Chondrocyte (in vitro differentiated cells): ENCODE measurements around the gene CTNNA2. TPM values are rescaled to one million over a fixed set of nuclear protein-coding genes. Genes with fewer than 3 reads are reported as not detected.

ENCODE experiments used
- DNase-seq: peaks from one replicate; pipeline ENCODE4 v3.0.0; 2021; ENCODE audit warnings: mixed read lengths, low spot score
- H3K27ac Mint-ChIP-seq: one replicate; pipeline ENCODE4 v1.8.0; 2021; ENCODE audit warnings: mild to moderate bottlenecking, moderate library complexity, mixed read lengths; ENCODE audit not compliant: unreplicated experiment
- H3K27me3 Mint-ChIP-seq: 2 replicates; pipeline ENCODE4 v1.8.0; 2021; ENCODE audit warnings: low read depth, mixed read lengths
- H3K36me3 Mint-ChIP-seq: 2 replicates; pipeline ENCODE4 v1.8.0; 2021; ENCODE audit warnings: low read depth, mixed read lengths
- H3K4me1 Mint-ChIP-seq: 2 replicates; pipeline ENCODE4 v1.8.0; 2021; ENCODE audit warnings: low read depth, mild to moderate bottlenecking, mixed read lengths
- H3K4me3 Mint-ChIP-seq: one replicate; pipeline ENCODE4 v1.8.0; 2021; ENCODE audit warnings: mild to moderate bottlenecking, moderate library complexity, mixed read lengths; ENCODE audit not compliant: unreplicated experiment
- H3K9me3 Mint-ChIP-seq: 2 replicates; pipeline ENCODE4 v1.8.0; 2021; ENCODE audit warnings: low read depth, mixed read lengths
- total RNA-seq: library from RNA; stranded (reverse); gene quantifications from 3 replicates; pipeline ENCODE4 v1.2.1, GENCODE V29; 2021
- TF ChIP-seq, protein P1 (sequence below): fragments of 200-600 bp; sonication (generic); IDR thresholded peaks from 2 replicates; pipeline ENCODE4 v1.5.0; 2021; ENCODE audit warnings: antibody characterized with exemption, mild to moderate bottlenecking, moderate library complexity

CTNNA2 gene
- total RNA-seq, 1 donor from 2014 or later, result not detected

DNA sequence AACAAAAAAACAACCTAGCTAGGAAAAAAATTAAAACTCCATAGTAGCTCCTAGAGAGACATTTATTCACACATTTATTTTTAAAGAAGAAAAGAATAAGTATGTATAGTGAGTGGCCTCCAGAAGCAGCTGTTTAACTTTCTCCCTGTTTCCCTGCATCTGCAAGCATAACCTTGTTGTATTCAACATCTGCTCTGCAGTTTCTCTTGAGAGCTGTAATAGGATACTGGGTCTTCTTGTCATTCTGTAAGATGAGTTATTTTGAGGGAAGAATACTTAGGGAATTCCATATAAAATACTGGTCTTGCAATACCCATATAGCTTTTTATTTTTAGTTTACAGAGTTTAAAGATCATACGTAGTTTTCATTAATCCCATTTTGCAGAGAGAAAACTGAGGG lies 545.1 kb downstream of the CTNNA2 start:
- no peaks in the 10 kb centered on the region for H3K27me3 Mint-ChIP-seq
- H3K4me3 Mint-ChIP-seq, result no peak overlapping the region
- H3K27ac Mint-ChIP-seq, result no peak overlapping the region
- H3K4me1 Mint-ChIP-seq, result no peaks in the 10 kb centered on the region
- TF ChIP-seq, protein P1, sequence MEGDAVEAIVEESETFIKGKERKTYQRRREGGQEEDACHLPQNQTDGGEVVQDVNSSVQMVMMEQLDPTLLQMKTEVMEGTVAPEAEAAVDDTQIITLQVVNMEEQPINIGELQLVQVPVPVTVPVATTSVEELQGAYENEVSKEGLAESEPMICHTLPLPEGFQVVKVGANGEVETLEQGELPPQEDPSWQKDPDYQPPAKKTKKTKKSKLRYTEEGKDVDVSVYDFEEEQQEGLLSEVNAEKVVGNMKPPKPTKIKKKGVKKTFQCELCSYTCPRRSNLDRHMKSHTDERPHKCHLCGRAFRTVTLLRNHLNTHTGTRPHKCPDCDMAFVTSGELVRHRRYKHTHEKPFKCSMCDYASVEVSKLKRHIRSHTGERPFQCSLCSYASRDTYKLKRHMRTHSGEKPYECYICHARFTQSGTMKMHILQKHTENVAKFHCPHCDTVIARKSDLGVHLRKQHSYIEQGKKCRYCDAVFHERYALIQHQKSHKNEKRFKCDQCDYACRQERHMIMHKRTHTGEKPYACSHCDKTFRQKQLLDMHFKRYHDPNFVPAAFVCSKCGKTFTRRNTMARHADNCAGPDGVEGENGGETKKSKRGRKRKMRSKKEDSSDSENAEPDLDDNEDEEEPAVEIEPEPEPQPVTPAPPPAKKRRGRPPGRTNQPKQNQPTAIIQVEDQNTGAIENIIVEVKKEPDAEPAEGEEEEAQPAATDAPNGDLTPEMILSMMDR, result no peak
- no peaks in the 10 kb centered on the region for H3K9me3 Mint-ChIP-seq
- H3K36me3 Mint-ChIP-seq, result no peaks in the 10 kb centered on the region
- DNase-seq, result no peak

DNA sequence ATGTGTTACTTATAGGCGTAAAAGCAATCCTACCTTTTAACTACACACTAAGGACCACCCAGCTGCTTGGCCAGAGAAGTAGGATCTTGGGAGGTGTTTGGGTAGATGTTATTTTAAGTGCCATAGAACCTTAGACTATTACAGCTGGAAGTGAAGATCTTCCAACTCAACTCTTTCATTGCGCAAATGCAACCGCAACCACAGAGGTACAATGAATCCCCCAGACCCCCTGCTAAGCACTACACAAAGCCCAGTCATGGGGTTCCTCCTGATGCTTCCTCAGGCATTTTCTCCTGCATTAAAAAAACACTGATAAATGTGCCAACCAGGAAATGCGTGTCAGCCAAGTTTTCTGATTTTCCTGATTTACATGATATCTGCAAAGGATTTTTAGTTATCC lies 545.7 kb downstream of the CTNNA2 start:
- Mint-ChIP-seq H3K27me3 (no peaks in the 10 kb centered on the region), H3K4me1 (no peaks in the 10 kb centered on the region), H3K36me3 (no peaks in the 10 kb centered on the region), H3K27ac (no peak overlapping the region), H3K9me3 (no peaks in the 10 kb centered on the region), H3K4me3 (no peak overlapping the region)
- TF ChIP-seq, protein P1, result no peak
- no peak for DNase-seq

DNA sequence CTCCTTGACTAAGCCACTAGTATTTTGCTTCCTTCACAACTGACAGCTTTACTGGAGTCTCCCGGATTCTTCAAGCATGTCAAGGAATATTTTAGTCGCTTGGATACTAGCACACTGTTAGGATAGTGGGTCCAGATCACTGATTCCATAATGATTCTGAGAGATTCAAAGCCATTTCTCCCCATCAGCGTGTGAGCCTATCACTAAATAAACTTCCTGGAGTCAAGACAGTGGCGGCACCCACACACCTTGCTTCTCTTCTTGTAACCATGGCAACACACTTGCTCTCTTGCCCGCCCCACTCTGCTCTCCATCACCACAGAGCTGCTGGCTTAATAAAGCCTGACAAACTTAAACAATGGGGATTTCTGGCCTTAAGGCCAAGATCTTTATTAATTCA lies 546.6 kb downstream of the CTNNA2 start:
- TF ChIP-seq, protein P1, result no peak
- no peak overlapping the region for H3K4me3 Mint-ChIP-seq
- no peaks in the 10 kb centered on the region for H3K9me3 Mint-ChIP-seq
- no peaks in the 10 kb centered on the region for H3K4me1 Mint-ChIP-seq
- H3K27ac Mint-ChIP-seq, result no peak overlapping the region
- H3K27me3 Mint-ChIP-seq, result no peaks in the 10 kb centered on the region
- H3K36me3 Mint-ChIP-seq, result no peaks in the 10 kb centered on the region
- no peak for DNase-seq

DNA sequence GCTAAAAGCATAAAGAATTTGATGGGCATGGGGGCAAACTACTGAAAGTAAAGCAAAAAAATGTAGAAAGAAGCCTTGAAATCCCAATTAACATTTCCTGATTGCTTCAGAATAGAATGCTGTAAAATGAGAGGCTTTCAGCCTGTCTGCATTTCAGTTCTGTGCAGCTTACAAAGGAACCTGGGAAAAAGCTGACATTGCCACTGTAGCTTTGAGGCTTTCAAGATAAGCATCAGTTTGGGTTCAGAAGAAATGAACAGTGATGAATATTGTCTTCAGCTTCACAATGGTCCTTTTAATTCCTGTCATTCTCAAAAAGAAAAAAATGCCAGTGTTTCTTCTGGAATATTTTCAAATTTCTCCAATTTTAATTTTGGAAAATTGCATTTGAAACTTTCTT lies 549.0 kb downstream of the CTNNA2 start:
- Mint-ChIP-seq H3K9me3 (no peaks in the 10 kb centered on the region), H3K27ac (no peak overlapping the region), H3K36me3 (no peaks in the 10 kb centered on the region), H3K27me3 (no peaks in the 10 kb centered on the region), H3K4me1 (no peaks in the 10 kb centered on the region), H3K4me3 (no peak overlapping the region)
- TF ChIP-seq, protein P1, result no peak
- DNase-seq, result no peak

DNA sequence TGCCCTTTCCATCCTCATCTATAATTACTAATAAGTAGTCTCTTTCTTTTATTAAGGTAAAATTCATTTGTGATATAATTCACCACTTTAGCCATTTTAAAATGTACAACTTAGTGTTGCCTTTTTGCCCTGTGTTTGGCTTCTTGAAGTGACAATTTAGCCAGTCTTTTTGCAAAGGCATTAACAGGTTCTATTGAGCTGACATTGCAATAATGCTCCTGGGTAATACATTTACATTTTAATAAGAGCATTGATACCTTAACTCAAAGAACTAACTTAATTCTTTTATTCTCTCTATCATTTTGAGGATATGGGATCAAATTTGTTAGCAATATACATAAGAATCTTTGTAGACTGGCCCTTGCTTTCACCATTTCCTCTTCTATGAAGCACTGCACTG lies 549.4 kb downstream of the CTNNA2 start:
- no peaks in the 10 kb centered on the region for H3K27me3 Mint-ChIP-seq
- DNase-seq, result no peak
- H3K4me1 Mint-ChIP-seq, result no peaks in the 10 kb centered on the region
- no peaks in the 10 kb centered on the region for H3K36me3 Mint-ChIP-seq
- TF ChIP-seq, protein P1, result no peak
- no peak overlapping the region for H3K4me3 Mint-ChIP-seq
- H3K27ac Mint-ChIP-seq, result no peak overlapping the region
- H3K9me3 Mint-ChIP-seq, result no peaks in the 10 kb centered on the region
